Measurements from ENCODE around the gene TBC1D10A.

DNA sequence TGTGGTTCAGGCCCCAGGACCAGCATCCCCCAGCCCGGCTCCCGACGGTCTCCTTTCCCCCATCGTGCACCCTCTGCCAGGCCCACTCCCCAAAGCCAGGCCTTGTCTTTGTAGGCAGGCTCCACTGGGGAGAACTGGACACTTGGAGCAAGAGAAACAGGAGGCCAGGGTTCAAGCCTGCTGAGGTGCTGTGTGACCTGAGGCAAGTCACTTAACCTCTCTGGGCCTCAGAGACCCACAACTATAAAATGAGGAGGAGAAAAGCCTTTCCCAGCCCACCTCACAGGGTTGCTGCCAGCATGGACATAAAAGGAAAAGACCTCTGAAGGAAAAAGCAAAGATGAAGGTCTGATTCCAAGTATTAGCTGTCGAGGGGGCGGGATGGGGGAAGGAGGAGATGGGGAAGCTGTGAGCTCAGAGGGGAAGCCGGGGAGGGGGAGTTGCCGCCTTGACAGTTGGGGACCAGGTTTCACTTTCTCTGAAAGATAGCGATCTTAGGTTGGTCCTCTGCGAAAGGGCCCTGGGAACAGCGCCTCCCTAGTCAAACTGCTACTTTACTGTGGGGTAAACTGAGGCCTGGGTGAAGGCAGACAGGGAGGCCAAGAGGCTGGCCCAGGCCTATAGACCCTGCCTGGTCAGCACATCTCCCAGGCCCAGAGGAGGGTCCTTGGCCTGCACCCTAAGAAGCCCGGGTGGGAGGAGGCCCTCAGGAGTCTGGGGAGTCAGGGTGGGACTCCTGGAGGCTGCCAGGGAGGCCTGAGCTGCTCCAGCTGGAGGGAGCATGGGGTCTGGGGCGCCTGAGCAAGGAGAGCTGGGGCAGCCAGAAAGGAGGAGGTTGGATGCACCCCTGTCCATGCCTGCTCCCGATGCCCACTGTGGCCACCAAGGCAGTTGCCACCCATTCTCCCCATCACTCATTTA lies 59.1 kb downstream of the TBC1D10A start:
- no peak for TF ChIP-seq EZH2phosphoT487 (IDR thresholded peaks at IDR 0.05; ENCODE audit: low read depth)
- TF ChIP-seq, protein P1, sequence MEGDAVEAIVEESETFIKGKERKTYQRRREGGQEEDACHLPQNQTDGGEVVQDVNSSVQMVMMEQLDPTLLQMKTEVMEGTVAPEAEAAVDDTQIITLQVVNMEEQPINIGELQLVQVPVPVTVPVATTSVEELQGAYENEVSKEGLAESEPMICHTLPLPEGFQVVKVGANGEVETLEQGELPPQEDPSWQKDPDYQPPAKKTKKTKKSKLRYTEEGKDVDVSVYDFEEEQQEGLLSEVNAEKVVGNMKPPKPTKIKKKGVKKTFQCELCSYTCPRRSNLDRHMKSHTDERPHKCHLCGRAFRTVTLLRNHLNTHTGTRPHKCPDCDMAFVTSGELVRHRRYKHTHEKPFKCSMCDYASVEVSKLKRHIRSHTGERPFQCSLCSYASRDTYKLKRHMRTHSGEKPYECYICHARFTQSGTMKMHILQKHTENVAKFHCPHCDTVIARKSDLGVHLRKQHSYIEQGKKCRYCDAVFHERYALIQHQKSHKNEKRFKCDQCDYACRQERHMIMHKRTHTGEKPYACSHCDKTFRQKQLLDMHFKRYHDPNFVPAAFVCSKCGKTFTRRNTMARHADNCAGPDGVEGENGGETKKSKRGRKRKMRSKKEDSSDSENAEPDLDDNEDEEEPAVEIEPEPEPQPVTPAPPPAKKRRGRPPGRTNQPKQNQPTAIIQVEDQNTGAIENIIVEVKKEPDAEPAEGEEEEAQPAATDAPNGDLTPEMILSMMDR (IDR thresholded peaks at IDR 0.05; ENCODE audit: low read depth, low read length) = no peak
